Neural progenitor cell (in vitro differentiated cells): ENCODE results near the gene BAK1. TPM values are rescaled to one million over a fixed set of nuclear protein-coding genes. Genes with fewer than 3 reads are reported as not detected.
"Not testable (repeated sequence)": the region's sequence is repeated elsewhere in the genome, so short reads cannot be mapped to it uniquely, and the experiment has no call there.

Experiments
- DNase-seq: peaks from one replicate; pipeline ENCODE4 v3.0.0-alpha.2; 2016; ENCODE audit warnings: low spot score
- H2AFZ ChIP-seq: fragments of 200-600 bp; sonication (generic); replicated peaks from 2 replicates; pipeline ENCODE4 v1.6.1; 2016; ENCODE audit warnings: antibody characterized with exemption
- H3F3A ChIP-seq: fragments of 200-600 bp; sonication (generic); 2 replicates; pipeline ENCODE4 v1.6.1; 2016; ENCODE audit warnings: antibody characterized with exemption, low read depth
- H3K27ac ChIP-seq: fragments of 200-600 bp; sonication (generic); 2 replicates; pipeline ENCODE4 v1.5.1; 2016; ENCODE audit warnings: mild to moderate bottlenecking
- H3K27me3 ChIP-seq: fragments of 200-600 bp; sonication (generic); 2 replicates; pipeline ENCODE4 v1.6.1; 2016; ENCODE audit warnings: mild to moderate bottlenecking, moderate library complexity
- H3K36me3 ChIP-seq: fragments of 200-600 bp; sonication (generic); 2 replicates; pipeline ENCODE4 v1.5.1; 2016
- H3K4me1 ChIP-seq: fragments of 200-600 bp; sonication (generic); 2 replicates; pipeline ENCODE4 v1.6.1; 2016; ENCODE audit warnings: mixed run types
- H3K4me2 ChIP-seq: fragments of 200-600 bp; sonication (generic); 2 replicates; pipeline ENCODE4 v1.6.1; 2016
- H3K4me3 ChIP-seq: fragments of 200-600 bp; sonication (generic); 2 replicates; pipeline ENCODE4 v1.5.1; 2016
- H3K79me2 ChIP-seq: fragments of 200-600 bp; sonication (generic); 2 replicates; pipeline ENCODE4 v1.6.1; 2016; ENCODE audit warnings: low read depth
- H3K9ac ChIP-seq: fragments of 200-600 bp; sonication (generic); 2 replicates; pipeline ENCODE4 v1.6.1; 2016
- H3K9me3 ChIP-seq: fragments of 200-600 bp; sonication (generic); 2 replicates; pipeline ENCODE4 v1.5.1; 2016; ENCODE audit warnings: low read depth
- H4K20me1 ChIP-seq: fragments of 200-600 bp; sonication (generic); 2 replicates; pipeline ENCODE4 v1.6.1; 2016; ENCODE audit warnings: low read depth
- H3K27ac Mint-ChIP-seq: 3 replicates; pipeline ENCODE4 v1.8.0; 2021; ENCODE audit warnings: mixed read lengths
- H3K27me3 Mint-ChIP-seq: 2 replicates; pipeline ENCODE4 v1.8.0; 2022; ENCODE audit warnings: low read depth, mild to moderate bottlenecking, inconsistent platforms, moderate library complexity, mixed read lengths; ENCODE audit not compliant: insufficient read depth
- H3K36me3 Mint-ChIP-seq: 3 replicates; pipeline ENCODE4 v1.8.0; 2021; ENCODE audit warnings: mixed read lengths
- H3K4me1 Mint-ChIP-seq: 3 replicates; pipeline ENCODE4 v1.8.0; 2021; ENCODE audit warnings: mixed read lengths
- H3K4me3 Mint-ChIP-seq: 3 replicates; pipeline ENCODE4 v1.8.0; 2021; ENCODE audit warnings: mild to moderate bottlenecking, moderate library complexity, mixed read lengths
- H3K9me3 Mint-ChIP-seq: 3 replicates; pipeline ENCODE4 v1.8.0; 2020; ENCODE audit warnings: mixed read lengths
- CTCF ChIP-seq: fragments of 200-600 bp; sonication (generic); IDR thresholded peaks from 2 replicates; pipeline ENCODE4 v1.5.1; 2017; ENCODE audit warnings: antibody characterized with exemption, mild to moderate bottlenecking
- EZH2 ChIP-seq: fragments of 200-600 bp; sonication (generic); IDR thresholded peaks from 2 replicates; pipeline ENCODE4 v1.6.1; 2017; ENCODE audit warnings: antibody characterized with exemption, mild to moderate bottlenecking, moderate library complexity
- EZH2phosphoT487 ChIP-seq: fragments of 200-600 bp; sonication (generic); IDR thresholded peaks from 2 replicates; pipeline ENCODE4 v1.6.1; 2017; ENCODE audit warnings: antibody characterized with exemption
- total RNA-seq: library from RNA; depleted of rRNA; stranded (reverse); fragments of >200 nt; gene quantifications from 2 replicates; pipeline ENCODE4 v1.2.3, GENCODE V29; 2015; ENCODE audit warnings: low replicate concordance

The BAK1 gene
- total RNA-seq, 1 donor from 2014 or later, result 13.9 TPM

GRCh38 chr6:33599413-33599938 is 19.4 kb upstream of the BAK1 start:
- Mint-ChIP-seq H3K9me3 (no peaks in the 10 kb centered on the region), H3K27me3 (peaks cover 9% of the 10 kb centered on the region), H3K4me1 (peaks cover 6% of the 10 kb centered on the region), H3K27ac (no peak overlapping the region), H3K36me3 (no peaks in the 10 kb centered on the region), H3K4me3 (no peak overlapping the region)
- Histone ChIP-seq H3K9me3 (no peaks in the 10 kb centered on the region), H3F3A (peaks cover 5% of the 10 kb centered on the region), H4K20me1 (no peaks in the 10 kb centered on the region), H3K4me1 (peaks cover 7% of the 10 kb centered on the region), H3K27me3 (no peaks in the 10 kb centered on the region), H3K4me2 (no peak overlapping the region), H2AFZ (no peak overlapping the region), H3K27ac (no peak overlapping the region), H3K79me2 (no peaks in the 10 kb centered on the region), H3K9ac (no peak overlapping the region), H3K36me3 (no peaks in the 10 kb centered on the region), H3K4me3 (no peak overlapping the region)
- TF ChIP-seq CTCF (no peak), EZH2 (no peak), EZH2phosphoT487 (no peak)
- no peak for DNase-seq

- Mint-ChIP-seq H3K27ac (no peak overlapping the region), H3K27me3 (peaks cover 12% of the 10 kb centered on the region), H3K36me3 (no peaks in the 10 kb centered on the region), H3K9me3 (no peaks in the 10 kb centered on the region), H3K4me3 (no peak overlapping the region), H3K4me1 (peaks cover 9% of the 10 kb centered on the region)
- Histone ChIP-seq H3K9me3 (no peaks in the 10 kb centered on the region), H3K9ac (no peak overlapping the region), H4K20me1 (no peaks in the 10 kb centered on the region), H3K4me2 (no peak overlapping the region), H3K27ac (no peak overlapping the region), H3K36me3 (no peaks in the 10 kb centered on the region), H2AFZ (no peak overlapping the region), H3K27me3 (peaks cover 14% of the 10 kb centered on the region), H3F3A (peaks cover 5% of the 10 kb centered on the region), H3K79me2 (no peaks in the 10 kb centered on the region), H3K4me3 (no peak overlapping the region), H3K4me1 (peaks cover 7% of the 10 kb centered on the region)
- TF ChIP-seq EZH2, result no peak
- TF ChIP-seq CTCF, result no peak
- no peak for TF ChIP-seq EZH2phosphoT487
- DNase-seq, result no peak
Measured at GRCh38 chr6:33597551-33598322, 17.7 kb upstream of the BAK1 start.

GRCh38 chr6:33596894-33597293 is 16.8 kb upstream of the BAK1 start:
- H3K27me3 ChIP-seq, result peaks cover 17% of the 10 kb centered on the region
- peaks cover 15% of the 10 kb centered on the region for H3K4me1 Mint-ChIP-seq
- not testable (repeated sequence) for H3K4me3 ChIP-seq, H3K36me3 Mint-ChIP-seq, H4K20me1 ChIP-seq, H3K4me1 ChIP-seq, H3K36me3 ChIP-seq, H3K27ac ChIP-seq, H2AFZ ChIP-seq, H3F3A ChIP-seq, H3K4me3 Mint-ChIP-seq, H3K27ac Mint-ChIP-seq, DNase-seq, H3K4me2 ChIP-seq, H3K9ac ChIP-seq, H3K9me3 ChIP-seq, H3K9me3 Mint-ChIP-seq, H3K79me2 ChIP-seq
- peaks cover 10% of the 10 kb centered on the region for H3K27me3 Mint-ChIP-seq
